Measurements from ENCODE around the gene PARP2.

Gene PARP2

GRCh38 chr14:20377171-20377570, 33.7 kb downstream of the PARP2 start:
- Histone ChIP-seq H3K36me3 (ENCODE audit: control insufficient read depth, insufficient read depth, low read length) (peaks cover 95% of the 10 kb centered on the region), H3K27ac (ENCODE audit: insufficient read depth, low read length, poor library complexity, severe bottlenecking) (no peak overlapping the region), H3K4me3 (ENCODE audit: insufficient read depth, low read depth, low read length, poor library complexity, severe bottlenecking) (no peak overlapping the region), H3K9me3 (ENCODE audit: control insufficient read depth, low read length) (no peaks in the 10 kb centered on the region), H3K27me3 (replicated peaks; ENCODE audit: control insufficient read depth, insufficient read depth, low read length, poor library complexity, severe bottlenecking) (no peaks in the 10 kb centered on the region), H3K4me1 (ENCODE audit: control insufficient read depth, insufficient read depth, low read length, poor library complexity, severe bottlenecking) (no peaks in the 10 kb centered on the region)
- no peak for DNase-seq

- Histone ChIP-seq H3K4me3 (ENCODE audit: insufficient read depth, low read depth, low read length, poor library complexity, severe bottlenecking) (no peak overlapping the region), H3K9me3 (ENCODE audit: control insufficient read depth, low read length) (no peaks in the 10 kb centered on the region), H3K27me3 (replicated peaks; ENCODE audit: control insufficient read depth, insufficient read depth, low read length, poor library complexity, severe bottlenecking) (no peaks in the 10 kb centered on the region), H3K27ac (ENCODE audit: insufficient read depth, low read length, poor library complexity, severe bottlenecking) (no peak overlapping the region), H3K4me1 (ENCODE audit: control insufficient read depth, insufficient read depth, low read length, poor library complexity, severe bottlenecking) (no peaks in the 10 kb centered on the region), H3K36me3 (ENCODE audit: control insufficient read depth, insufficient read depth, low read length) (peaks cover 95% of the 10 kb centered on the region)
- no peak for DNase-seq
These were observed 36.3 kb downstream of the PARP2 start for GRCh38 chr14:20379743-20380142.

- no peak for DNase-seq
- H3K4me3 ChIP-seq (ENCODE audit: insufficient read depth, low read depth, low read length, poor library complexity, severe bottlenecking): no peak overlapping the region
- H3K4me1 ChIP-seq (ENCODE audit: control insufficient read depth, insufficient read depth, low read length, poor library complexity, severe bottlenecking): no peaks in the 10 kb centered on the region
- no peak overlapping the region for H3K27ac ChIP-seq (ENCODE audit: insufficient read depth, low read length, poor library complexity, severe bottlenecking)
- H3K9me3 ChIP-seq (ENCODE audit: control insufficient read depth, low read length): no peaks in the 10 kb centered on the region
- no peaks in the 10 kb centered on the region for H3K27me3 ChIP-seq (replicated peaks; ENCODE audit: control insufficient read depth, insufficient read depth, low read length, poor library complexity, severe bottlenecking)
- peaks cover 97% of the 10 kb centered on the region for H3K36me3 ChIP-seq (ENCODE audit: control insufficient read depth, insufficient read depth, low read length)
These were observed 37.2 kb downstream of the PARP2 start for GRCh38 chr14:20380681-20381080.

DNA sequence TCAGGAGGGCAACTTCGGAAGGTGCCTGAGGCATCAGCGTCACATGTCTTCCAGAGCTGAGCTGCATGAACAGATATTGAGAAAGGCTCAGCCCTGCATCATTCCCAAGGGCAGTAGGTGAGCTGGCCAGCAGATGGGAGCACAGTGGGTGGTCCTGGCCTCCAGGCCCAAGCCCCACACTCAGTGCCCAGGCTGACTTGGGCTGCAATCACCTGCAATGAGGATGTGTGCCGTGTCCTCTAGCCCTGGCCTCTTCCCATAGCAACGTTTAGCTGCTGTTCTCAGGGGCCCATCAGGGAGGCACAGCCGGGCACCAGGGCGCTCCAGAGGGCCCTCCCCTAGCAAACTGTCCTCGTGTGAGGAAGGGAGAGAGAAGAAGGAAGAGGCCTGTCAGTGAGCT, 37.9 kb downstream of the PARP2 start:
- Histone ChIP-seq H3K27ac (ENCODE audit: insufficient read depth, low read length, poor library complexity, severe bottlenecking) (no peak overlapping the region), H3K36me3 (ENCODE audit: control insufficient read depth, insufficient read depth, low read length) (peaks cover 98% of the 10 kb centered on the region), H3K27me3 (replicated peaks; ENCODE audit: control insufficient read depth, insufficient read depth, low read length, poor library complexity, severe bottlenecking) (no peaks in the 10 kb centered on the region), H3K4me3 (ENCODE audit: insufficient read depth, low read depth, low read length, poor library complexity, severe bottlenecking) (no peak overlapping the region), H3K4me1 (ENCODE audit: control insufficient read depth, insufficient read depth, low read length, poor library complexity, severe bottlenecking) (no peaks in the 10 kb centered on the region), H3K9me3 (ENCODE audit: control insufficient read depth, low read length) (no peaks in the 10 kb centered on the region)
- DNase-seq: no peak

DNA sequence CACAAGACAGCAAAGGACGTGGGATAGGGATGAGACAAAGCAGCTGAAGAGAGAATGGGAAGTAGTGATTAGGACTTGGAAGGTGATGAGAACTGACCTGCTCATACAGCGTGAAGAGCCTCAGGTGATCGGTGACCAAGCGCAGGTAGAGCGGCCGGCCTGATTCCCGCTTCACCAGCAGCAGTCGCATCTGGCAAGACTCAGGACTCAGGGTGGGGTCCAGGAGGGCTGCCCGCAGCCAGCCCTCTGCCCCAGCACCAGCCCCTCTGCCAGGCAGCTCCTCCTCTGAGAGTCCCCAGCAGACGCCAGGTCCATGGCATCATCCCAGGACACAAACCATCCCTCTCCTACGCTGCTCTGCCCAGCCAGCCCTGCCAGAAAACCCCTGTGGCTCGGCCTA, 39.1 kb downstream of the PARP2 start:
- Histone ChIP-seq H3K4me1 (ENCODE audit: control insufficient read depth, insufficient read depth, low read length, poor library complexity, severe bottlenecking) (no peaks in the 10 kb centered on the region), H3K36me3 (ENCODE audit: control insufficient read depth, insufficient read depth, low read length) (peaks cover 92% of the 10 kb centered on the region), H3K9me3 (ENCODE audit: control insufficient read depth, low read length) (no peaks in the 10 kb centered on the region), H3K4me3 (ENCODE audit: insufficient read depth, low read depth, low read length, poor library complexity, severe bottlenecking) (no peak overlapping the region), H3K27ac (ENCODE audit: insufficient read depth, low read length, poor library complexity, severe bottlenecking) (no peak overlapping the region), H3K27me3 (replicated peaks; ENCODE audit: control insufficient read depth, insufficient read depth, low read length, poor library complexity, severe bottlenecking) (no peaks in the 10 kb centered on the region)
- no peak for DNase-seq

DNA sequence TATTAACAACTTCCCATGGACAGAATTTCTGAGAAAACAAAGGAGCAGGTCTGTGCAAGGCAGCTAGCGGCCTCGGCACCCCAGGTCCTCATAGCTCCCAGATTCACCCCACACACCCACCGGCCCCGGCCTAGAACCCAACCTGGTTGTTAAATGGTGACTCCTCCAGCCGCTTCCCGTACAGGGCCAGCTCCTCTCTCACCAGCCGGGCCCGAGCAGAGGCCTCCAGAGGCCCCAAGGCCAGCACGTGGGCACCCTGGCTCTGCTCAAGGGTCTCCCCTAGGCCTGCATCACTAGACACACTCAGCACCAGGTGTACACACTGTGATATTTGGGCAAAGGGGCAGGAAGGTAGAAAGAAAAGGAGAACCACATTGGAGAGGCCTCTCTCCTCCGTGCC, 39.6 kb downstream of the PARP2 start:
- Histone ChIP-seq H3K27me3 (replicated peaks; ENCODE audit: control insufficient read depth, insufficient read depth, low read length, poor library complexity, severe bottlenecking) (no peaks in the 10 kb centered on the region), H3K9me3 (ENCODE audit: control insufficient read depth, low read length) (no peaks in the 10 kb centered on the region), H3K4me3 (ENCODE audit: insufficient read depth, low read depth, low read length, poor library complexity, severe bottlenecking) (no peak overlapping the region), H3K36me3 (ENCODE audit: control insufficient read depth, insufficient read depth, low read length) (peaks cover 90% of the 10 kb centered on the region), H3K27ac (ENCODE audit: insufficient read depth, low read length, poor library complexity, severe bottlenecking) (no peak overlapping the region), H3K4me1 (ENCODE audit: control insufficient read depth, insufficient read depth, low read length, poor library complexity, severe bottlenecking) (no peaks in the 10 kb centered on the region)
- no peak for DNase-seq

- H3K4me1 ChIP-seq (ENCODE audit: control insufficient read depth, insufficient read depth, low read length, poor library complexity, severe bottlenecking): no peaks in the 10 kb centered on the region
- no peak overlapping the region for H3K4me3 ChIP-seq (ENCODE audit: insufficient read depth, low read depth, low read length, poor library complexity, severe bottlenecking)
- H3K27me3 ChIP-seq (replicated peaks; ENCODE audit: control insufficient read depth, insufficient read depth, low read length, poor library complexity, severe bottlenecking): no peaks in the 10 kb centered on the region
- DNase-seq: no peak
- H3K9me3 ChIP-seq (ENCODE audit: control insufficient read depth, low read length): no peaks in the 10 kb centered on the region
- H3K27ac ChIP-seq (ENCODE audit: insufficient read depth, low read length, poor library complexity, severe bottlenecking): no peak overlapping the region
- peaks cover 90% of the 10 kb centered on the region for H3K36me3 ChIP-seq (ENCODE audit: control insufficient read depth, insufficient read depth, low read length)
These were observed 40.2 kb downstream of the PARP2 start for GRCh38 chr14:20383636-20384035.

- H3K4me1 ChIP-seq (ENCODE audit: control insufficient read depth, insufficient read depth, low read length, poor library complexity, severe bottlenecking): no peaks in the 10 kb centered on the region
- H3K4me3 ChIP-seq (ENCODE audit: insufficient read depth, low read depth, low read length, poor library complexity, severe bottlenecking): no peak overlapping the region
- H3K36me3 ChIP-seq (ENCODE audit: control insufficient read depth, insufficient read depth, low read length): peaks cover 90% of the 10 kb centered on the region
- H3K27me3 ChIP-seq (replicated peaks; ENCODE audit: control insufficient read depth, insufficient read depth, low read length, poor library complexity, severe bottlenecking): no peaks in the 10 kb centered on the region
- H3K9me3 ChIP-seq (ENCODE audit: control insufficient read depth, low read length): no peaks in the 10 kb centered on the region
- no peak overlapping the region for H3K27ac ChIP-seq (ENCODE audit: insufficient read depth, low read length, poor library complexity, severe bottlenecking)
- no peak for DNase-seq
These were observed 40.9 kb downstream of the PARP2 start for GRCh38 chr14:20384321-20384720.

- peaks cover 90% of the 10 kb centered on the region for H3K36me3 ChIP-seq (ENCODE audit: control insufficient read depth, insufficient read depth, low read length)
- H3K9me3 ChIP-seq (ENCODE audit: control insufficient read depth, low read length): no peaks in the 10 kb centered on the region
- DNase-seq: no peak
- H3K4me3 ChIP-seq (ENCODE audit: insufficient read depth, low read depth, low read length, poor library complexity, severe bottlenecking): no peak overlapping the region
- no peaks in the 10 kb centered on the region for H3K4me1 ChIP-seq (ENCODE audit: control insufficient read depth, insufficient read depth, low read length, poor library complexity, severe bottlenecking)
- H3K27me3 ChIP-seq (replicated peaks; ENCODE audit: control insufficient read depth, insufficient read depth, low read length, poor library complexity, severe bottlenecking): no peaks in the 10 kb centered on the region
- H3K27ac ChIP-seq (ENCODE audit: insufficient read depth, low read length, poor library complexity, severe bottlenecking): no peak overlapping the region
These were observed 41.5 kb downstream of the PARP2 start for GRCh38 chr14:20384886-20385285.

DNA sequence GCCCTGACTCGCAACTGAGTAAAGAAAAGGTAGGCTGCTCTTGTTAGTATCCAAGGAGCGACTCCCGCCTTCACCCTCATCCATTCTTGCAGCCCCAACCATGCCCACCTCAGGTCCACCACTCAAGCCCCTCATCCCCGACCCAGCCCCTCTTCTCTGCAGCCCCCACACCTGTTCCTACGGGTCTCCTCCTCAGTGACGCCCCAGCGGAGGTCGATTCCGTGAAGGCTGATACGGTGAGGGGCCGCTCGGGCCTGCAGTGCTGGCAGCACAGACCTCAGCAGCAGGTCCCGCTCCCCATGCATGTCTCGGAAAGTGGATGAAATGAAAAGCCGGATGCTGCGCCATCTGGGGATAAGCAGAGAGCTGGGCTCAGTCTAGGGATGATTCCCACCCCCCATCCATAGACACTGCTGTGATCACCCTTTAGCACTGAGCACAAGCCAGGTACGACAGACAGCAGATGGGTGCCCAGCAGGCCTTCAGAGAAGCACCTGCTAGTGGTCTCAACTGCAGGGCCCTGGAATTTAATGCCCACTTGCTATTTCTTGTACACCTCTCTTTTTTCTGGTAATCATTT, 42.9 kb downstream of the PARP2 start:
- Histone ChIP-seq H3K4me1 (ENCODE audit: control insufficient read depth, insufficient read depth, low read length, poor library complexity, severe bottlenecking) (no peaks in the 10 kb centered on the region), H3K36me3 (ENCODE audit: control insufficient read depth, insufficient read depth, low read length) (peaks cover 89% of the 10 kb centered on the region), H3K27me3 (replicated peaks; ENCODE audit: control insufficient read depth, insufficient read depth, low read length, poor library complexity, severe bottlenecking) (no peaks in the 10 kb centered on the region), H3K4me3 (ENCODE audit: insufficient read depth, low read depth, low read length, poor library complexity, severe bottlenecking) (no peak overlapping the region), H3K27ac (ENCODE audit: insufficient read depth, low read length, poor library complexity, severe bottlenecking) (no peak overlapping the region), H3K9me3 (ENCODE audit: control insufficient read depth, low read length) (no peaks in the 10 kb centered on the region)
- DNase-seq: no peak

All from effector memory CD4-positive, alpha-beta T cell (primary cell).